H54 (cell line): ENCODE results near the gene MLXIPL.
A peak's percentile ranks its signal among the peaks of the same experiment; 100 is the strongest.
"Not testable (repeated sequence)": the region's sequence is repeated elsewhere in the genome, so short reads cannot be mapped to it uniquely, and the experiment has no call there.

ENCODE experiments used
- DNase-seq: peaks from one replicate; pipeline ENCODE4 v3.0.0; 2011; ENCODE audit warnings: low spot score, mixed read lengths; ENCODE audit not compliant: insufficient read length
- FAIRE-seq: peaks from 3 replicates; lab custom pipeline; 2011; peaks lifted over from hg19 to GRCh38; lab: Jason Lieb, UNC
- POLR2A ChIP-seq: IDR thresholded peaks from 2 replicates; pipeline ENCODE4 v1.6.1; 2011; ENCODE audit warnings: low read depth, mild to moderate bottlenecking, low read length

MLXIPL gene

DNA sequence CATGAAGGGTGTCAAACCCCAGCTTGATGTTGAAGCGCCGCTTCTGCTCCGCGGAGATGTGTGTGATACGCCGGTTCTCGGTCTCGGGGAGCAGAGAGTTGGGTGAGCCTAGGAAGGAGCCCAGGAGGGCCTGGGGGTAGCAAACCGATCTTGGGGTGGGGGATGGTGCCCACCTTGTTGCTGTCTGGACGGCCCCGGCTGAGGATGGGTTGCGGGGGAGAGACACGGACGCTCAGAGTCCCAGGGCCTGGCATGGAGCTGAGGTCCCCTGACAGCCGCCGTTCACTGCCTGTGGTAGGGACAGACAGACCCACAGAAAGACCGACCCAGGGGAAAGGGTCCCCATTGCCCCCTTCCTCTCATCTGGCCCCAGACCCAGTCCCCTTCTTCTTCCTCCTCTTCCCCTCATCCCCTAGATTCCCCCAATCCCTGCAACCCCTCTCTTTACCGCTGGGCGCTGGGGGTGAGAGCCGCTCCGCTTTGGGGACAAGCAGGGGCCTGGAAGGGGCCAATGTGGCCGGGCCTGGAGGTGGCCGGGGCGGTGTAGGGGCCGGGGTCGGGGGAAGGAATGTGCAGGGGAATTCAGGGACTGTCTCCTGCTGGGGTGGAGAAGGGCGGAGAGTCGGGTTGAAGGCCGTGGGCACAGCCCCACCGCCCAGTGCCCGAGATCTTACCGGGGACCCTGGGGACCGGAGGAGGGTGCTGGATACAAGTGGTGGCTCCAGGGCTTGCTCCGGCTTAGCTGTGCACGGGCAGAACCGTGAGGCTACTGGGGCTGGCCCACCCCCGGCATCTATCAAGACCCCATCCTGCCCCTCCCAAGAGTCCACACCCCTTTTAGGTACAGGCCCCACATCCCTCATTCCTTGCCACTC lies 27.9 kb downstream of the MLXIPL start:
- FAIRE-seq: no peak
- no peak for TF ChIP-seq POLR2A

DNA sequence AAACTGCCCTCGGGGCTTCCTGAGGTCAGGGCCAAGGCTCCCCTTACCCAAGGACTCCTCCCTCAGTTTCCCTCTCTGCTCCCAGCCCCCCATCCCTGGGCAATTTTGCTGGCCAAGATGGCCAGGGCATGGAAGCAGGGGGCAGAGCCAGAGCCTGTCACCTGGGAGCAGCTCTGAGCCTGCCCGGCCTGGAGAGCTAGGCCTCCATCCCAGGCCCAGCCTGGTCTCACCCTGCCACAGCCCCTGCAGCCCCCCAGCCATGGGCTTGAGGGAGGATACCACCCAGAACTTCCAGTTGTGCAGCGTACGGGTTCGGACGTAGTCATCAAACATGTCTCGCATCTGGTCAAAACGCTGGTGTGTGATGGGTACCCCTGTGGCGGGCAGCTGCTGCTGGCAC lies 29.0 kb downstream of the MLXIPL start:
- no peak for FAIRE-seq
- DNase-seq: no peak
- TF ChIP-seq POLR2A: no peak

More for the DNA sequence above, 27.9 kb downstream of the MLXIPL start:
- no peak for DNase-seq

DNA sequence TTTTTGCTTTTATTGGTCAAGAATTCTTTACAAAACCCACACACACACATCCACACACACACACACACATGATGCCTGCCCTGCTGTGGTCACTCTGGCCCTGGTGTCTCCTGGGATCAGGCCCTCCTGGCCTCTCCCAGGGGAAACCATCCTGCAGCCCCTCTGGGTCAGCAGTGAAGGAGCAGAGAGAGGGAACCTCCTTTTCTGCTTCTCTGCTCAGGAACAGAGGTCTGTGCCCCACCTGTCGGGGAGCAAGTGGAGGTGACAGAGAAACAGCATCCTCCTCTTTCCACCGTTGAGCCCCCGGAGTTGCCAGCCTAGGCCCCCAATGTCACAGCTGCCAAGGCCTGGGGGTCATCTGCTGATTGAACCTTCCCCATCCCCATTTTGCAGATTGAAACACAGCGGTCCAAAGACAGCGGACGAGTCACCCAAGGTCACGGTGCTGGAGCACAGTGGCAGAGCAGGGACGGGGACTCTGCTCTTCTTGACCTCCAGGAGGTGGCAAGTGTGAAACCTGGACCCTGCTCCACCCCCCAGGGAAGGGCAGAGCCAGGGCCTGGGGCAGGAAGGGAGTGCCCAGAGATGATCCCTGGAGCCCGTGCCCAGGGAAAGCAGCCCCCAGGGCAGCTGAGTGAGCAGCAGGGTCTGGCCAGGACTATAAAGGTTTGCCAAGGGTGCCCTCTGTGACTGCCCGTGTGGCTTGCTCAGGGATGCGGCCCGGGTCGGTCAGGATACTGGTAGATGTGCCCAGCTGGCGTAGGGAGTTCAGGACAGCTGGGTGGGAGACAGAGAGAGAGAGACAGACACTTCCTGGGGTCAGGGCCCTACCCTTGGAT lies 30.9 kb downstream of the MLXIPL start:
- no peak for DNase-seq
- no peak for FAIRE-seq
- no peak for TF ChIP-seq POLR2A

DNA sequence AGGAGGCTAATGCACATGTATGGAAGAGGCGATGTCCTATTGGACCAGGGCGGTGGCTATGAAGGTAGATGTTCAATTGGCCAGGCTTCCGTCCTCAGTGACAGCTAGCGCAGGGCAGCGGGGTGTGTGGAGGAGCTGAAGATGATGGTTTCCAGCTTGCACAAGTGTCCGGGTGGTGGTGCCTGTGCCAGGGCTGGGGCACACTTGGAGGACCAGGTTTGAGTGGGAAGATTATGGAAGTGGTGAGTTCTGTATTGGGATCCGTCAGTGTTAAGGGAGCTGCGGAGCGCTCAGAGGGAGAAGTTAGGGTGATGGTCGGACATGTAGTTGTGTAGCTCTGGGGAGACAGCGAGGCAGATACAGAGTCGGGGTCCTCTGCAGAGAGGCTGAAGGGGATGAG lies 37.4 kb downstream of the MLXIPL start:
- no peak for DNase-seq
- TF ChIP-seq POLR2A: no peak
- no peak for FAIRE-seq

DNA sequence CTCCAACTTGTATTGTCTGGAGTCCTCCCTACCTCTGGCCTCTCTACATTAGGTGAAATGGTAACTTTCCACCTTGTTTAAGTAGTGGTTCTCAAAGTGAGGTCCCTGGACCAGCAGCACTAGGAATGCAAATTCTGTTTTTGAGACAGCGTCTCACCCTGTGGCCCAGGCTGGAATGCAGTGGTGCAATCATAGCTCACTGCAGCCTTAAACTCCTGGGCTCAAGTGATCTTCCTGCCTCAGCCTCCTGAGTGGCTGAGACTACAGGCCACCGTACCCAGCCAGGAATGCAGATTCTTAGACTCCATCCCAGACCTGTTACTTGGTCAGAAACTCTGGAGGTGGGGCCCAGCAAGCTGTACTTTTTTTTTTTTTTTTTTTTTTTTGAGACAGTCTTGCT lies 39.1 kb downstream of the MLXIPL start:
- FAIRE-seq: no peak
- no peak for DNase-seq
- no peak for TF ChIP-seq POLR2A

DNA sequence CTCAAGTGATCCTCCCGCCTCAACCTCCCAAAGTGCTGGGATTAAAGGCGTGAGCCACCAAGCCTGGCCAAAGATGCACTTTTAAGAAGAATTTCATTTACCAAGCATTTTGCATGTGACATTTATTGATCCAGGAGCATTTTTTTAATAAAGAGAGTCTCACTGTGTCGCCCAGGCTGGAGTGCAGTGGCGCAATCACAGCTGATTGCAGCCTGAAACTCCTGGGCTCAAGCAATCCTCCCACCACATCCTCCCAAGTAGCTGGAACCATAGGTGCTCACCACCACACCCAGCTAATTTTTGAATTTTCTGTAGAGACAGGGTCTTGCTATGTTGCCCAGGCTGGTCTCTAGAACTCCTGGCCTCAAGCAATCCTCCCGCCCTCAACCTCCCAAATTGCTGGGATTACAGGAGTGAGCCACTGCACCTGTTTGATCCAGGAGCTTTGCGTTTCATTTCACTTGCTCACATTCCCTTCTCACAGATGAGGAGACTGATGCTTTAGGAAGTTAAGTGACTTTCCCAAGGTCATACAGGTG lies 41.6 kb downstream of the MLXIPL start:
- TF ChIP-seq POLR2A: no peak
- no peak for FAIRE-seq
- DNase-seq: no peak

DNA sequence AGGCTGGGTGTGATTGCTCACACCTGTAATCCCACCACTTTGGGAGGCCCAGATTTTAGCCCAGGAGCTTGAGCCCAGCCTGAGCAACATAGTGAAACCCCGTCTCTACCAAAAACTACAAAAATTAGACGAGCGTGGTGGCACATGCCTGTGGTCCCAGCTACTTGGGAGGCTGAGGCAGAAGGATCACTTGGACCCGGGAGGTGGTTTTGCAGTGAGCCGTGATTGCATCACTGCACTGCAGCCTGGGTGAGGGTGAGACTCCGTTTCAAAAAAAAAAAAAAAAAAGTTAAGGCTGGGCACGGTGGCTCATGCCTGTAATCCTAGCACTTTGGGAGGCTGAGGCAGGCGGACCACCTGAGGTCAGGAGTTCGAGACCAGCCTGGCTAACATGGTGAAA lies 43.3 kb downstream of the MLXIPL start:
- not testable (repeated sequence) for FAIRE-seq, DNase-seq

DNA sequence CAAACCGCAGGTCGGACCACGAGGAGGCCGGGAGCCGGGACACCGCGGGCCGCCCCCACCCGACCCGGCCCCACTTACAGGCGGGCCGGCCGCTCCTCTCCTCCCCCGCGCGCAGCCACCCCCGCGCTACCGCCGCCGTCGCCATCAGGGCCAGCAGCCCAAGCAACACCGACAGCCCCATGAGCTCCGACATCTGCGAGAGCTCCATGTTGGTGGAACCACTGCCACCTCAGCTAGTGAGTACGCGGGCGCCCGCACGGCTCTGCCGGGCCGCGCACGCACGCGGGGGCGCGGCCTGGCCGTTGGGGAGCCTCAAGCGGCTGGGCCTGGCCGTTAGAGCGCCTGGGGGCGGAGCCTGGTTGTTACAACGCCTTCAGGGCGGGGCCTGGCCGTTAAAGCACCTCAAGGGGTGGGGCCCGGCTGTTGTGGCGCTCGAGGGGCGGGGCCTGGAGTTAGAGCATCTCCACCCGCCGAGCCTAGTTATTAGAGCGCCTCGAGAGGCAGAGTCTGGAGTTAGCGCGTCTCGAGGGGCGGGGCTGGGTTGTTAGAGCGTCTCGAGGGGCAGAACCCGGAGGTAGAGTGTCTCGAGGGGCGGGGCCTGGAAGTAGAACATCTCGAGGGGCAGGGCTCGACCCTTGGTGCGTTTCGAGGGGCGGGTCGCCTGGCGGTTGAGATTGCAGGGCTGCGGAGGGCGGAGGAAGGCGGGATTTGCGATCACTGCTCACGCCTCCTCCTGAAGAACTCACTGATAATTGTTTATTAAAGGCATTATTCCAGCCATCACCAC lies 45.8 kb downstream of the MLXIPL start, which contains the start of gene TBL2:
TSS of gene TBL2 (minus strand) at position 238 of the 787 bp plus-strand sequence. CDS start at position 208, 30 bp downstream.
- FAIRE-seq (no peak), DNase-seq (peak; percentile 89)
- peak; percentile 97 for TF ChIP-seq POLR2A

DNA sequence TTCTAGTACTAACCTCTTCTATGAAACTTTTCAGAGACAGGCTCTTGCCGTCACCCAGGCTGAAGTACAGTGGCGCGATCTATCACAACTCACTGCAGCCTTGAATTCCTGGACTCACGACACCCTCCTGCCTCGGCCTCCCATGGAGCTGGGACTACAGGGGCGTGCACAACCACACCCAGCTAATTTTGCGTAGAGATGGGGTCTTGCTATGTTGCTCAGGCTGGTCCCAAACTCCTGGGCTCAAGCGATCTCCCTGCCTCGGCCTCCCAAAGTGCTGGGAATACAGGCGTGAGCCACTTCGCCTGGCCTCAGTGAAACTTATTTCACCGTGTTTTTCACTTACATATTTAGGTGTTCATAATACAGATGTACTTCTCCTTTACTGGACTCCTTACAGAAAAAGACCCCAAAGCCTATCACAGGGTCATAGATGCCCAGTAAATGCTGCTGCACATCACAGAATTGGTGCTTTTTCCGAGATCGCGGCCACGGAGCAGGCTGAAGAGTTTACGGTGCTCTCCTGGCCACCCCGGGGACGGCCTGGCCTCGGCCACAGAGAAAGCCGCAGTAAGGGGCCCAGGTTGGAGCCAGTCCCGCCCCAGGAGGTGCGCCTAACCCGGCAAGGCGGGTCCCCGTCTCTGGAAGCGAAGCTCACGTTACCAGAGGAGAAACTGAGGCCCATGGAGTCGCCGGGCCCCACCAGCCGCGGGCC lies 46.5 kb downstream of the MLXIPL start:
- FAIRE-seq (no peak), DNase-seq (no peak)
- no peak for TF ChIP-seq POLR2A

DNA sequence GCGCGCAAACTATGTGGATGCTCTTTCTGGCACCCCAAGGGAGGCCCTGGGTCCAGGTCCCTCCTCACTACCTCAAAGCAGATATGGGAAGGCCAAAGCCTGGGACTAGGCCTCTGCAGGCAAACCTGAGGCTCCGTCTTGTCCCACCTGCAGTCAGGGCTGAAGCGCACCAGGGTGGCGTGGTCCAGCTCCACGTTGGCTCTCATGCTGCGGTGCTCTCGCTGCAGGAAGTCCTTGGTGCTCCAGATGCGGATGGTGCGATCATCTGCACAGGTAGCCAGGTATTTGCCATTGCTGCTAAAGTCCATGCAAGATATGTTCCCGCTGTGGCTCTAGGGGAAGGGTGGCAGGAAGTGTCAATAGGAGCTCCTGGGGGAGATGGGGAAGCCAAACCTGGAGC lies 50.5 kb downstream of the MLXIPL start:
- FAIRE-seq: no peak
- no peak for TF ChIP-seq POLR2A

DNA sequence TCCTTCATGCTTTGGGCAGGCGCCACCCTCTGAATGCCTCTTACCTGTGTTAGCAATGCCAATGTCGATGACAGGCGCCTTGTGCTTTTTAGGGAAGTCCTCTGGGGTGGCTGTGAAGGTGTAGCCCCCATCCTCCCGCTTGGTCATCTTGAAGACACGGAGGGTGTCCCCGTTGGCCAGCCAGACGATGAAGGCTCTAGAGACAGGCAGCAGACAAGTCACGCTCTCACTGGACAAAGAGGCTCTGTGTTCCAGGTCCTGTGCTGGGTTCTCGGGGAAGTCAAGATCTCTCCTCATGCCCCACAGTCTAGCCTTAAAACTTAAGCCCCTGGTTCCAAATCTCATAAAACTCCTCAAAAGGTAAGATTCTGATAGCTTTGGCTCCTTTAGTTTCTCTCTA lies 51.0 kb downstream of the MLXIPL start:
- 0 out of 2 replicates have a peak, but pooled peaks have one; percentile 14 for TF ChIP-seq POLR2A
- no peak for FAIRE-seq

More for the DNA sequence above, 50.5 kb downstream of the MLXIPL start:
- DNase-seq: no peak

DNA sequence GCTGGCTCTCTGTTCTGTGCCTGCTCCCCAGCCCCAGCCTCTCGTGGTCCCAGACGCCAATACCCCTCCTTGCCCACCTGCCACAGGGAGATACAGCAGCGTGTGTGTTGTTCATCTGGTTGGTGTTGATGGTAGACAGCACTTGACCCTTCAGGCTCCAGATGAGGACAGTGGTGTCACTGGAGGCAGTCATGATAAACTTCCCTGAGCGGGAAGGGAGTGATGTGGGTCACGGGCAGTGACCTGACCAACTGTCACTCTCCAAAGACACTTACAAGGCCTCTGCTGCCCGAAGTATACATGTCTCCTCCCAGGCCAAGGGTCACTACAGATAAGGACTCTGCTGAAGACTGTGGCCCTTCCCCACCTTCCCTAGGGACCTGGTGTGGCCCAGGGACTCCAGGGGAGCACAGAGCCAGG lies 51.5 kb downstream of the MLXIPL start:
- no peak for TF ChIP-seq POLR2A
- DNase-seq (no peak), FAIRE-seq (no peak)

More for the DNA sequence above, 51.0 kb downstream of the MLXIPL start:
- DNase-seq: no peak
